ENCODE results near the gene CST7.

- TF ChIP-seq CTCF (IDR thresholded peaks at IDR 0.05; ENCODE audit: insufficient read depth, low read length, poor library complexity, severe bottlenecking) (no peak), EZH2phosphoT487 (conservative IDR thresholded peaks at IDR 0.05; ENCODE audit: low read length) (no peak)
Observed at GRCh38 chr20:24953209-24953575, 4.1 kb downstream of the CST7 start.
